Forelimb muscle (tissue), 1 donor: ENCODE data around the gene NTRK3. TPM values are rescaled to one million over a fixed set of nuclear protein-coding genes. Genes with fewer than 3 reads are reported as not detected.
"Not testable (repeated sequence)": the region's sequence is repeated elsewhere in the genome, so short reads cannot be mapped to it uniquely, and the experiment has no call there.

ENCODE experiments used
- DNase-seq: peaks from one replicate; pipeline ENCODE4 v3.0.0-alpha.2; 2013; ENCODE audit warnings: low read depth
- polyA plus RNA-seq: library from polyadenylated mRNA; unstranded; fragments of 120-200 nt; gene quantifications from one replicate; pipeline ENCODE4 v1.2.1, GENCODE V29; 2013; ENCODE audit not compliant: insufficient read length

Gene NTRK3
- polyA plus RNA-seq, 1 donor: 2.6 TPM

GRCh38 chr15:88076328-88076727 is 180.2 kb downstream of the NTRK3 start:
- DNase-seq: no peak

GRCh38 chr15:88075102-88075501 is 181.4 kb downstream of the NTRK3 start:
- DNase-seq: no peak

GRCh38 chr15:88074386-88074785 is 182.2 kb downstream of the NTRK3 start:
- no peak for DNase-seq

GRCh38 chr15:88073391-88073691 is 183.2 kb downstream of the NTRK3 start:
- no peak for DNase-seq

GRCh38 chr15:88072598-88073390 is 183.7 kb downstream of the NTRK3 start:
- no peak for DNase-seq

GRCh38 chr15:88072133-88072532 is 184.4 kb downstream of the NTRK3 start:
- DNase-seq: not testable (repeated sequence)

- DNase-seq: no peak
Measured at GRCh38 chr15:88071141-88071540, 185.4 kb downstream of the NTRK3 start.

- no peak for DNase-seq
Measured at GRCh38 chr15:88069561-88069960, 187.0 kb downstream of the NTRK3 start.

- DNase-seq: no peak
Measured at GRCh38 chr15:88067331-88067685, 189.2 kb downstream of the NTRK3 start.

- no peak for DNase-seq
Measured at GRCh38 chr15:88066636-88067330, 189.8 kb downstream of the NTRK3 start.

GRCh38 chr15:88061452-88061851 is 195.1 kb downstream of the NTRK3 start:
- DNase-seq: no peak

GRCh38 chr15:88060383-88060782 is 196.2 kb downstream of the NTRK3 start:
- no peak for DNase-seq

- DNase-seq: no peak
Measured at GRCh38 chr15:88057836-88058235, 198.7 kb downstream of the NTRK3 start.

GRCh38 chr15:88049506-88049905 is 207.0 kb downstream of the NTRK3 start:
- no peak for DNase-seq

- DNase-seq: no peak
Measured at GRCh38 chr15:88048755-88049154, 207.8 kb downstream of the NTRK3 start.

GRCh38 chr15:88048237-88048636 is 208.3 kb downstream of the NTRK3 start:
- no peak for DNase-seq

- no peak for DNase-seq
Measured at GRCh38 chr15:88046576-88047129, 209.9 kb downstream of the NTRK3 start.

- DNase-seq: no peak
Measured at GRCh38 chr15:88043396-88043795, 213.1 kb downstream of the NTRK3 start.

- no peak for DNase-seq
Measured at GRCh38 chr15:88042047-88042446, 214.5 kb downstream of the NTRK3 start.

- no peak for DNase-seq
Measured at GRCh38 chr15:88040516-88040915, 216.0 kb downstream of the NTRK3 start.

- DNase-seq: no peak
Measured at GRCh38 chr15:88038261-88038660, 218.3 kb downstream of the NTRK3 start.

GRCh38 chr15:88036154-88036839 is 220.2 kb downstream of the NTRK3 start:
- no peak for DNase-seq

- DNase-seq: no peak
Measured at GRCh38 chr15:88035381-88035780, 221.2 kb downstream of the NTRK3 start.
